Ascending aorta (tissue), 2 donors: Measurements from ENCODE around the gene RAB8B. TPM values are rescaled to one million over a fixed set of nuclear protein-coding genes. Genes with fewer than 3 reads are reported as not detected.

ENCODE experiments used
- DNase-seq, 2 donors: peaks; one replicate each; pipeline ENCODE4 v3.0.0-alpha.2; 2019; ENCODE audit warnings: low spot score in 2 of 2
- H3K27ac ChIP-seq, 2 donors: fragments of 200-600 bp; sonication (generic); one replicate each; pipeline ENCODE4 v1.5.1; 2016 to 2017; ENCODE audit warnings: mild to moderate bottlenecking in 1 of 2
- H3K27me3 ChIP-seq: fragments of 200-600 bp; sonication (generic); one replicate; pipeline ENCODE4 v1.5.1; 2017
- H3K36me3 ChIP-seq, 2 donors: fragments of 200-600 bp; sonication (generic); one replicate each; pipeline ENCODE4 v1.5.1; 2016
- H3K4me1 ChIP-seq, 2 donors: fragments of 200-600 bp; sonication (generic); one replicate each; pipeline ENCODE4 v1.5.1; 2016 to 2017; ENCODE audit warnings: mild to moderate bottlenecking in 1 of 2
- H3K4me3 ChIP-seq, 2 donors: fragments of 200-600 bp; sonication (generic); one replicate each; pipeline ENCODE4 v1.5.1; 2016 to 2017; ENCODE audit warnings: mild to moderate bottlenecking in 1 of 2
- H3K9me3 ChIP-seq, 2 donors: fragments of 200-600 bp; sonication (generic); one replicate each; pipeline ENCODE4 v1.5.1; 2016
- CTCF ChIP-seq, 3 experiments: fragments of 200-600 bp in 2 of 3; fragments of 450-650 bp in 1 of 3; sonication (generic) in 2 of 3; IDR thresholded peaks; one replicate each; pipeline ENCODE4 v1.5.1; 2016 to 2019; ENCODE audit warnings: antibody characterized with exemption in 3 of 3, mild to moderate bottlenecking in 1 of 3, moderate library complexity in 1 of 3
- intact Hi-C: fragments of 100-400 bp; cut with DNase I; formaldehyde crosslinking; loops from one replicate; pipeline ENCODE4 v1.15.1; 2023
- total RNA-seq: library from RNA; depleted of rRNA; stranded (reverse); fragments of >200 nt; gene quantifications from one replicate; pipeline ENCODE4 v1.1.0, GENCODE V29; 2016

Gene RAB8B
- total RNA-seq = 25.1 TPM

DNA sequence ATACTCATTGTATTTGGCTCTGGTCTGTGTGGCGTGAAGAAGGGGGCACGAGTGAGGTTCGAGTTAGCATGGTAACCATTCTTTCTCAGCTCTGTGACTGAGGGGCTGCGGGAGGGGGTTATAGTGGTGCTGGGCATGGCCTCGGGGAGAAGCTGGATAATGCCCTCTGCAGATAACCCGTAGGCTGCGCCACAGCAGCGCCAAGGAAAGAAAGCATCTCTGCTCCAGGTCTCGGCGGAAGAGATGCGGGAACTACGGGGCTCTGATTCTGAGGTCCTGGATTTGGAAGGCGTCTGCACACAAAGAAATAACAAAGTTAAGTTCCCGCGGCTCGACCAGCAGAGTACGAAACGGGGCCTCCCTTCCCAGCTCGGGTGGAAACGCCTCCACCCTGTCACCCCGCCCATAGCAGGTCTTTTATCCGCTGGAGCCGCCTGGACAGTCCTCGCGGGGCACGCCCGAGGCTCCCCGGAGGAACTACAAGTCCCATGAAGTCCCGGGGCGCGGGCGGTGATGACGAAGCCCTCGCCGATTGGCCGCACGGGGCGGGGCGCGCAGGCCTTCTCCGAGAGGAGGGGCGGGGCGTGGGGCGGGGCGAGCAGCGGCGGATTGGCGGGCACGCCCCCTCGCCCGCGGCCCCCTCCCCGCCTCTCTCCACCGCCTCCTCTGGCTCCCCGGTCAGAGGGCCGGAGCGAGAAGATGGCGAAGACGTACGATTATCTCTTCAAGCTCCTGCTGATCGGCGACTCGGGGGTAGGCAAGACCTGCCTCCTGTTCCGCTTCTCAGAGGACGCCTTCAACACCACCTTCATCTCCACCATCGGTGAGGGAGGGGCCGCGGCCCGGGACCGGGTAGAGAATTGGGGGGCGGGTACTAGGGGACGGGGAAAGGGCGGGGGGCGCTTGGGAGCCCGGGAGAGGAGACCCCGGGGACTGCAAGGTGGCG, at the start of gene RAB8B:
RAB8B (plus strand) TSS at position 681 of the 946 bp plus-strand sequence; CDS start at position 700, 19 bp downstream.
- intact Hi-C loops = loop anchor here (1.0 kb wide), 3 partner anchors 32 to 88 kb away; partner anchors contain the start of genes APH1B and RPS27L

DNA sequence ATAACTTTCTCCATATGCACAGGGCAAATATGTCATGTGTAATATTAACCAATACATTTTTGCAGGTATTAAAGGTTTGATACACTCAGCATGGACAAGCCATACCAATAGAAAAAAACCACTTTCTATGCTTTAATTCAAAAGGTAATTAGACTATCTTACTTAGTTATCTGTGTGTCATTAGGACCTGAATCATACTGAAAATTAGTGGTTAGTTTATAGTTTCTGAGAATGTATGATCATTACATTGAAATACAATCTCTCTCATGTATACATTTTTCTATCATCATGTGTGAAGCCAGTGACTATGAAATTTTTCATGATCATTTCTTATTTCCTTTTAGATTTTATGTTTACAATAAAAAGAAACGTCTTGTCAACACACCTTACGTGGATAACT, 48.5 kb upstream of the RAB8B start:
- H3K27ac ChIP-seq = no peak overlapping the region
- no peaks in the 10 kb centered on the region for H3K27me3 ChIP-seq
- no peak for TF ChIP-seq CTCF (IDR thresholded peaks at IDR 0.05)
- no peaks in the 10 kb centered on the region for H3K9me3 ChIP-seq
- no peak overlapping the region for H3K4me3 ChIP-seq
- intact Hi-C loops = no loop called here
- H3K36me3 ChIP-seq = peaks cover 5 to 20% of the 10 kb centered on the region in 2 donors
- peaks cover 3% of the 10 kb centered on the region in 2 donors for H3K4me1 ChIP-seq
- DNase-seq = no peak

More for the DNA sequence above, at the start of gene RAB8B:
- TF ChIP-seq CTCF (IDR thresholded peaks at IDR 0.05) = peak in 1 of 3 experiments; percentile 8
- H3K4me1 ChIP-seq = peaks cover 0 to 13% of the 10 kb centered on the region in 2 donors
- peak within 1 kb of the TSS; percentile 84 to 90 for H3K27ac ChIP-seq
- H3K27me3 ChIP-seq = no peaks in the 10 kb centered on the region
- H3K9me3 ChIP-seq = no peaks in the 10 kb centered on the region
- peak within 1 kb of the TSS; percentile 85 to 96 for H3K4me3 ChIP-seq
- no peaks in the 10 kb centered on the region for H3K36me3 ChIP-seq
- peak; percentile 94 to 99 for DNase-seq

DNA sequence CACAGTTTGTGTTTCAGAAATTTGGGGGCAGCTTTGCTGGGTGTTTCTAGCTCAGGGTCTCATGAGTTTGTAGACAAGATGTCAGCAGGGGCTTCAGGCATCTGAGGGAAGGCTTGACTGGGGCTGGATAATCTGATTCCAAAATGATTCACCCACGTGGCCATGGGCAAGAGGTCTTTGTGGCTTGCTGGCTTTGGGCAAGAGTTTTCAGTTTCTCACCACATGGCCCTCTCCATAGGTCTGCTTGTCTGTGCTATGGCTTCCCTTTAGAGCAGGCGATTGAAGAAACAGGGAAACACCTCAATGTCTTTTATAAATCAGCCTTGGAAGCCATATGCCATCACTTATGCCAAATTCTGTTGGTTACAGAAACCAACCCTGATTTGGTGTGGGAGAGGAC, 44.0 kb upstream of the RAB8B start:
- H3K27ac ChIP-seq = no peak overlapping the region
- H3K4me3 ChIP-seq = no peak overlapping the region
- DNase-seq = no peak
- H3K4me1 ChIP-seq = no peaks in the 10 kb centered on the region
- no peaks in the 10 kb centered on the region for H3K9me3 ChIP-seq
- intact Hi-C loops = no loop called here
- H3K27me3 ChIP-seq = no peaks in the 10 kb centered on the region
- TF ChIP-seq CTCF (IDR thresholded peaks at IDR 0.05) = no peak
- peaks cover 8 to 43% of the 10 kb centered on the region in 2 donors for H3K36me3 ChIP-seq

DNA sequence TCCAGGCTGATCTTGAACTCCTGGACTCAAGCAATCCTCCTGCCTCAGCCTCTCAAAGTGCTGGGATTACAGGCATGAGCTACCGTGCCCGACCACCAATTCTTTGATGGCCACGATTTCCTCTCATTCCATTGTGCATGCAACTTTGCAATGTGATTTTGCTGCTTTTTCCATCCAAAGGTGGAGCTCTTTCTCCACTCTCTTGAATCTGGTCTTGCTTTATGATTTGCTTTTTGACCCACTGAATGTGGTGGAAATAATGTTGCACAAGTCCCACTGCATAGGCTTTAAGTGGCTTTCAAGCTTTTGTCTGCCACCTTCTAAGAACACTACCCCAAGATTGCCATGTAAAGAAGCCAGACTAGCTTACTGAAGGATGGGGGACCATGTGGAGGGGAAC, 42.7 kb upstream of the RAB8B start:
- DNase-seq = no peak
- TF ChIP-seq CTCF (IDR thresholded peaks at IDR 0.05) = no peak
- Histone ChIP-seq H3K4me3 (no peak overlapping the region), H3K27ac (no peak overlapping the region), H3K4me1 (no peaks in the 10 kb centered on the region), H3K36me3 (peaks cover 12 to 48% of the 10 kb centered on the region in 2 donors), H3K9me3 (no peaks in the 10 kb centered on the region), H3K27me3 (no peaks in the 10 kb centered on the region)
- intact Hi-C loops = no loop called here

- Histone ChIP-seq H3K36me3 (peaks cover 21 to 68% of the 10 kb centered on the region in 2 donors), H3K27me3 (no peaks in the 10 kb centered on the region), H3K4me1 (peaks cover 0 to 12% of the 10 kb centered on the region in 2 donors), H3K4me3 (no peak overlapping the region), H3K9me3 (no peaks in the 10 kb centered on the region), H3K27ac (no peak overlapping the region)
- TF ChIP-seq CTCF (IDR thresholded peaks at IDR 0.05) = no peak
- no peak for DNase-seq
- intact Hi-C loops = loop anchor here (10.0 kb wide), 1 partner anchor 253 kb away; no protein-coding TSS in a partner anchor
Measured at GRCh38 chr15:63151665-63152064, 37.7 kb upstream of the RAB8B start.
